ENCODE measurements around the gene USP24.

USP24 gene

GRCh38 chr1:55064071-55064581, 151.0 kb downstream of the USP24 start:
- peak; percentile 78 for DNase-seq

GRCh38 chr1:55063577-55063942, 151.6 kb downstream of the USP24 start:
- no peak for DNase-seq

GRCh38 chr1:55062801-55063576, 152.2 kb downstream of the USP24 start:
- no peak for DNase-seq

GRCh38 chr1:55061706-55062321, 153.3 kb downstream of the USP24 start:
- no peak for DNase-seq

GRCh38 chr1:55061000-55061705, 154.0 kb downstream of the USP24 start:
- no peak for DNase-seq

GRCh38 chr1:55060133-55060999, 154.8 kb downstream of the USP24 start:
- no peak for DNase-seq

- no peak for DNase-seq
These were observed 155.6 kb downstream of the USP24 start for GRCh38 chr1:55059302-55060132.

- no peak for DNase-seq
These were observed 157.2 kb downstream of the USP24 start for GRCh38 chr1:55057956-55058298.

- no peak for DNase-seq
These were observed 157.8 kb downstream of the USP24 start for GRCh38 chr1:55057270-55057955.

- no peak for DNase-seq
These were observed 158.6 kb downstream of the USP24 start for GRCh38 chr1:55056632-55056992.

- no peak for DNase-seq
These were observed 159.1 kb downstream of the USP24 start for GRCh38 chr1:55055951-55056631.

GRCh38 chr1:55055084-55055882, 159.9 kb downstream of the USP24 start:
- no peak for DNase-seq

- DNase-seq, result no peak
These were observed 160.8 kb downstream of the USP24 start for GRCh38 chr1:55054396-55054795.

- no peak for DNase-seq
These were observed 161.8 kb downstream of the USP24 start for GRCh38 chr1:55053265-55053954.

- no peak for DNase-seq
These were observed 162.7 kb downstream of the USP24 start for GRCh38 chr1:55052221-55053142.

- no peak for DNase-seq
These were observed 163.5 kb downstream of the USP24 start for GRCh38 chr1:55051621-55052020.

- no peak for DNase-seq
These were observed 164.0 kb downstream of the USP24 start for GRCh38 chr1:55051169-55051568.

- no peak for DNase-seq
These were observed 164.9 kb downstream of the USP24 start for GRCh38 chr1:55050283-55050682.

All from DMS53 (cell line).